Measurements from ENCODE around the gene ARFGEF3.

ARFGEF3 gene

GRCh38 chr6:138334000-138334399 is 172.3 kb downstream of the ARFGEF3 start:
- Histone ChIP-seq H3K36me3 (ENCODE audit: control insufficient read depth in 2 of 2, insufficient read depth in 1 of 2, low read length in 2 of 2) (peaks cover 0 to 30% of the 10 kb centered on the region in 2 experiments; a peak in 1 of 3 replicates), H3K4me3 (ENCODE audit: low read depth, low read length) (no peak overlapping the region), H3K27ac (ENCODE audit: extremely low read depth, low read depth, low read length) (no peak overlapping the region), H3K9me3 (ENCODE audit: control insufficient read depth, insufficient read depth, low read depth, low read length) (no peaks in the 10 kb centered on the region), H3K4me1 (ENCODE audit: control insufficient read depth, insufficient read depth, low read length) (peaks cover 4% of the 10 kb centered on the region; the same call in 1 of the 2 replicates)
- ChIA-PET POLR2A (no interaction called here), CTCF (no interaction called here)
- no peak for TF ChIP-seq ZBTB10 (tag by site-specific recombination; IDR thresholded peaks at IDR 0.05)
- TF ChIP-seq ZNF398 (tag by site-specific recombination; IDR thresholded peaks at IDR 0.05) = no peak
- no peak for TF ChIP-seq ZNF214 (tag by site-specific recombination; IDR thresholded peaks at IDR 0.05; ENCODE audit: borderline replicate concordance)
- TF ChIP-seq ZNF645 (tag by site-specific recombination; IDR thresholded peaks at IDR 0.05) = no peak
- no peak for TF ChIP-seq ZNF223 (tag by site-specific recombination; IDR thresholded peaks at IDR 0.05)
- no peak for TF ChIP-seq ZNF132 (tag by site-specific recombination; IDR thresholded peaks at IDR 0.05; ENCODE audit: borderline replicate concordance)
- no peak for TF ChIP-seq ZNF521 (tag by site-specific recombination; IDR thresholded peaks at IDR 0.05)
- TF ChIP-seq ZNF629 (tag by site-specific recombination; IDR thresholded peaks at IDR 0.05) = no peak
- no peak for TF ChIP-seq SCRT2 (tag by site-specific recombination; IDR thresholded peaks at IDR 0.05)
- no peak for TF ChIP-seq ZFP69B (tag by site-specific recombination; IDR thresholded peaks at IDR 0.05)

GRCh38 chr6:138334963-138335362 is 173.2 kb downstream of the ARFGEF3 start:
- Histone ChIP-seq H3K9me3 (ENCODE audit: control insufficient read depth, insufficient read depth, low read depth, low read length) (no peaks in the 10 kb centered on the region), H3K36me3 (ENCODE audit: control insufficient read depth in 2 of 2, insufficient read depth in 1 of 2, low read length in 2 of 2) (peaks cover 0 to 33% of the 10 kb centered on the region in 2 experiments; a peak in 1 of 3 replicates), H3K4me3 (ENCODE audit: low read depth, low read length) (no peak overlapping the region), H3K4me1 (ENCODE audit: control insufficient read depth, insufficient read depth, low read length) (peaks cover 4% of the 10 kb centered on the region; the same call in 1 of the 2 replicates), H3K27ac (ENCODE audit: extremely low read depth, low read depth, low read length) (no peak overlapping the region)
- ChIA-PET POLR2A (no interaction called here), CTCF (interaction anchor here (0.6 to 0.8 kb wide), 2 partner anchors 102 to 719 kb away, joined by 3 to 4 read pairs; no protein-coding TSS in a partner anchor)
- TF ChIP-seq ZNF561 (tag by site-specific recombination; IDR thresholded peaks at IDR 0.05; ENCODE audit: borderline replicate concordance) = no peak
- no peak for TF ChIP-seq INSM2 (tag by site-specific recombination; IDR thresholded peaks at IDR 0.05)
- TF ChIP-seq AEBP2 (tag by site-specific recombination; IDR thresholded peaks at IDR 0.05; ENCODE audit: borderline replicate concordance) = no peak
- no peak for TF ChIP-seq ZBTB17 (tag by site-specific recombination; IDR thresholded peaks at IDR 0.05)
- TF ChIP-seq ZNF48 (tag by site-specific recombination; IDR thresholded peaks at IDR 0.05) = no peak
- TF ChIP-seq ZNF26 (tag by site-specific recombination; IDR thresholded peaks at IDR 0.05) = no peak
- TF ChIP-seq PRDM10 (tag by site-specific recombination; IDR thresholded peaks at IDR 0.05) = no peak
- no peak for TF ChIP-seq ZNF558 (tag by site-specific recombination; IDR thresholded peaks at IDR 0.05)
- TF ChIP-seq ZNF354C (tag by site-specific recombination; IDR thresholded peaks at IDR 0.05; ENCODE audit: borderline replicate concordance, low read depth) = no peak
- TF ChIP-seq ZNF223 (tag by site-specific recombination; IDR thresholded peaks at IDR 0.05) = no peak
